A673 (cell line): Measurements from ENCODE around the gene SHQ1. TPM values are rescaled to one million over a fixed set of nuclear protein-coding genes. Genes with fewer than 3 reads are reported as not detected.

ENCODE experiments used
- BruUV-seq: library from RNA; stranded (reverse); fragments of 400-500 nt; replicated peaks from 2 replicates; lab custom pipeline; 2021; lab: Mats Ljungman, UMichigan
- CTCF ChIA-PET: fragments of 300-600 bp; sonication (Branson Sonifier 250); formaldehyde crosslinking; loops from one replicate; lab custom pipeline; 2022; ENCODE audit warnings: antibody characterized with exemption; lab: Charles Lee
- POLR2A ChIA-PET: fragments of 300-600 bp; sonication (Branson Sonifier 250); formaldehyde crosslinking; loops from one replicate; lab custom pipeline; 2022; ENCODE audit warnings: antibody characterized with exemption; ENCODE audit not compliant: low non-redundant PET; lab: Charles Lee
- DNase-seq: peaks from one replicate; pipeline ENCODE4 v3.0.0-alpha.2; 2015; ENCODE audit warnings: low spot score
- H3K27ac ChIP-seq: fragments of 200-600 bp; sonication (generic); 2 replicates; pipeline ENCODE4 v1.5.1; 2016; ENCODE audit warnings: mixed run types, low read depth, mild to moderate bottlenecking, mixed read lengths, antibody characterized with exemption, low read length; ENCODE audit not compliant: poor library complexity, severe bottlenecking
- H3K27me3 ChIP-seq: fragments of 200-600 bp; sonication (generic); replicated peaks from 2 replicates; pipeline ENCODE4 v1.6.1; 2017; ENCODE audit warnings: mixed run types, low read depth, mild to moderate bottlenecking, mixed read lengths, antibody characterized with exemption, low read length; ENCODE audit not compliant: insufficient read depth, poor library complexity
- H3K36me3 ChIP-seq: fragments of 200-600 bp; sonication (generic); 2 replicates; pipeline ENCODE4 v1.6.1; 2016; ENCODE audit warnings: mixed run types, mild to moderate bottlenecking, mixed read lengths, antibody characterized with exemption, low read length; ENCODE audit not compliant: insufficient read depth, poor library complexity, severe bottlenecking
- H3K4me1 ChIP-seq: fragments of 200-600 bp; sonication (generic); 2 replicates; pipeline ENCODE4 v1.6.1; 2017; ENCODE audit warnings: mixed run types, mild to moderate bottlenecking, mixed read lengths, antibody characterized with exemption, low read length; ENCODE audit not compliant: insufficient read depth, poor library complexity, severe bottlenecking
- H3K4me3 ChIP-seq: fragments of 200-600 bp; sonication (generic); 2 replicates; pipeline ENCODE4 v1.5.1; 2016; ENCODE audit warnings: low read depth, mixed run types, mild to moderate bottlenecking, mixed read lengths, low read length; ENCODE audit not compliant: poor library complexity, severe bottlenecking
- H3K9me3 ChIP-seq: fragments of 200-600 bp; sonication (generic); 2 replicates; pipeline ENCODE4 v1.6.1; 2016; ENCODE audit warnings: mixed run types, low read depth, mild to moderate bottlenecking, mixed read lengths, antibody characterized with exemption, low read length; ENCODE audit not compliant: poor library complexity, severe bottlenecking
- EZH2 ChIP-seq: fragments of 200-600 bp; sonication (generic); IDR thresholded peaks from 2 replicates; pipeline ENCODE4 v1.6.1; 2017; ENCODE audit warnings: borderline replicate concordance, low read depth, mild to moderate bottlenecking, mixed read lengths, antibody characterized with exemption, low read length; ENCODE audit not compliant: poor library complexity, severe bottlenecking
- intact Hi-C: fragments of 100-400 bp; cut with micrococcal nuclease; formaldehyde crosslinking; loops from one replicate; pipeline ENCODE4 v1.10.0; 2022; ENCODE audit not compliant: unreplicated experiment
- total RNA-seq: library from RNA; stranded (reverse); gene quantifications from 2 replicates; pipeline ENCODE4 v1.2.3, GENCODE V29; 2021
- TF ChIP-seq, protein P1 (sequence below): fragments of 300-800, 200-600 bp; sonication (generic); conservative IDR thresholded peaks from 2 replicates; pipeline ENCODE4 v1.5.1; 2017; ENCODE audit warnings: low read depth, mild to moderate bottlenecking, antibody characterized with exemption, low read length, moderate library complexity, mixed read lengths

The SHQ1 gene
- total RNA-seq, 1 experiment from 2014 or later: 24.3 TPM

DNA sequence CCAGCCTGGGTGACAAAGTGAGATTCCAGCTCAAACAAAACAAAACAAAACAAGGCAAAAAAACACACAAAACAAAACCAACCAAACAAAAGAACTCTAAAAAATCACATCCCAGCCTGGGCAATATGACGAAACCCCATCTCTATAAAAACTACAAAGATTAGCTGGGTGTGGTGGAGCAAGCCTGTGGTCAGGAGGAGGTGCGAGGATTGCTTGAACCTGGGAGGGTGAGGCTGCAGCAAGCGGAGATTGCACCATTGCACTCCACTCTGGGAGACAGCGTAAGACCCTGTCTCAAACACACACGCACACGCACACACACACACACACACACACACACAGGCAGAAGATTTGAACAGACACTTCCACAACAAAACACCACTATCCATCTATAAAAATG is 99.6 kb downstream of the SHQ1 start:
- H3K4me1 ChIP-seq: peaks cover 6% of the 10 kb centered on the region
- no peak overlapping the region for H3K27ac ChIP-seq
- no TSS peak for BruUV-seq
- no peaks in the 10 kb centered on the region for H3K27me3 ChIP-seq
- ChIA-PET POLR2A (no interaction called here), CTCF (no interaction called here)
- no peak overlapping the region for H3K4me3 ChIP-seq
- no peaks in the 10 kb centered on the region for H3K9me3 ChIP-seq
- H3K36me3 ChIP-seq: no peaks in the 10 kb centered on the region
- intact Hi-C loops: no loop called here
- no peak for DNase-seq
- TF ChIP-seq, protein P1, sequence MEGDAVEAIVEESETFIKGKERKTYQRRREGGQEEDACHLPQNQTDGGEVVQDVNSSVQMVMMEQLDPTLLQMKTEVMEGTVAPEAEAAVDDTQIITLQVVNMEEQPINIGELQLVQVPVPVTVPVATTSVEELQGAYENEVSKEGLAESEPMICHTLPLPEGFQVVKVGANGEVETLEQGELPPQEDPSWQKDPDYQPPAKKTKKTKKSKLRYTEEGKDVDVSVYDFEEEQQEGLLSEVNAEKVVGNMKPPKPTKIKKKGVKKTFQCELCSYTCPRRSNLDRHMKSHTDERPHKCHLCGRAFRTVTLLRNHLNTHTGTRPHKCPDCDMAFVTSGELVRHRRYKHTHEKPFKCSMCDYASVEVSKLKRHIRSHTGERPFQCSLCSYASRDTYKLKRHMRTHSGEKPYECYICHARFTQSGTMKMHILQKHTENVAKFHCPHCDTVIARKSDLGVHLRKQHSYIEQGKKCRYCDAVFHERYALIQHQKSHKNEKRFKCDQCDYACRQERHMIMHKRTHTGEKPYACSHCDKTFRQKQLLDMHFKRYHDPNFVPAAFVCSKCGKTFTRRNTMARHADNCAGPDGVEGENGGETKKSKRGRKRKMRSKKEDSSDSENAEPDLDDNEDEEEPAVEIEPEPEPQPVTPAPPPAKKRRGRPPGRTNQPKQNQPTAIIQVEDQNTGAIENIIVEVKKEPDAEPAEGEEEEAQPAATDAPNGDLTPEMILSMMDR: no peak
- TF ChIP-seq EZH2: no peak

DNA sequence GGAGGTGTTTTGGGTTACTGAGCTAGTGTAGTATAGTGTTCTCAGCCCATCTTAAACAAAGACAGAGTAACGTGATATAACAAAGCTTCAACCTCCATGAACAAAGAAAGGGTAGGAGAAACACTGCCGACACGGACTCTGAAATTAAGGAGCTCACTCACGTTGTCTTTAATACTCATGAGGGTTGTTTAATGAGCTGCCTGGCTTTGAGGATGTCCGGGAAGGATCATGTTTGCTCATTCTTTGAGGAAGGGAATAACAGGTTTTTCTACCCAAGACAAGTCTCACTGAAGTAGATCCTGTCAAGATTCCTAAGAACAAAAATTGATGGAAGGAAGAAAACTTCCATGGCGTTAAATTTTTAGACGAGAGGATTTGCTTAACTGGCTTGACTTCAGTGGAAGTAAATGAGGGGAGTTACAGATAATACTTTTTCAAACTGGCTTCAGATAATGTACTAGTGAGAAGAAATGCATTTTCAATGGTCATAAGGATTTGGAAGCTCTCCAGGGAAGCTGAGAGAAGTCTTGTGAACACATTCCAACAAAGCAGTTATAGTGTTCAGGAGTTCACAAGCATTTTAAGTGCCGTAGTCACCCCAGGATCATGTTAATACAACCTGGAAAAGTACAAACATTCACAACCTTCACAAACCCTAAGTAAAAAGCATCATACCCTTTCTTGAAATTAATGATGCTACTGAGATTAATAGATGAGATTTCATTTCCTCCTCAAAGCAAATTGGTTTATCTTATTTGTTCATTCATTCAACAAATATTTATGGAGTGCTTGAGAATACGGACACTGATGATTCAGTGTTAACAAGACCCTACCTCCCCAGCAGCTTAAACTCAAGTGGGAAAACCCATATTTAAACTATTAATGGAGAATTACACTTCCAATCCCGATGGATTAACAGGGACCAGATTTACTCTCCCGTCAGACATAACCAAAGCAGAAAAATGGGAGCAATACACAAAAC is 101.5 kb downstream of the SHQ1 start:
- TF ChIP-seq EZH2: no peak
- TF ChIP-seq, protein P1: no peak

DNA sequence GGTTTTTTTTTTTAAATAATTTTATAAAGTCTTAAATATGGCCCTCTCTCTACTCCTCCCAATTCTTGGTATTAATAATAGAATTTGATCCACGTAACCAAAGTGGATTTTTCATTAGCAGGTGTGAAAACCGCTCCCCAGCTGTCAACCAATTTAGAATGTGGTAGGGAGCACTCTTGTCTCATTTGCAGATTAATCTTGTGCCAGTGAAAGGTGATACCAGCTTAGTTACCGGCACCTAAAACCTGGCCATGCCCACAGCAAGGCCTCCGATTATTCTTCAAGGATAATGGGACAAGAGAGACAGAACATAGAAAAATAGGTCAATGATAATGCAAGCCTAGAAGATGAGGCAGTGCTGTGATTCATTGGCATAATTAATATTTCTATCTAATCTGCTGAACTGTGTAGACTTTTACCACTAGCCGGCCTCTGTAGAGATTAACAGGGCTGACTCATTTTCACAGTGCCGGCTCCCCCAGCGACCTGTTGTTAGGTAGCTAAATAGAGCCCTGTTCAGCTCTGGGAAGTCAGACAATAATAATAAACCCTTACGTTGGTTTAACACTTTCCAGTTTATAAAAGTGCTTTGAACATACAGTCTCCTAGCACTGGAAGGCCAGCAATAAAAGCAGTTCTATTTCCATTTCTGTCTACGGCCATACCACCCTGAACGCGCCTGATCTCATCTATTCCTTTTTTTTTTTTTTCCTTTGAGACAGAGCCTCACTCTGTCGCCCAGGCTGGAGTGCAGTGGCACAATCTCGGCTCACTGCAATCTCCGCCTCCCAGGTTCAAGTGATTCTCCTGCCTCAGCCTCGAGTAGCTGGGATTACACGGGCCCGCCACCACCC is 102.9 kb downstream of the SHQ1 start:
- intact Hi-C loops: no loop called here
- POLR2A ChIA-PET: no interaction called here

More for the DNA sequence above, 101.5 kb downstream of the SHQ1 start:
- ChIA-PET CTCF (no interaction called here), POLR2A (interaction anchor here (0.6 kb wide), 1 partner anchor 557 kb away, joined by 4 read pairs; no protein-coding TSS in a partner anchor)
- no peak for DNase-seq
- no peak overlapping the region for H3K27ac ChIP-seq
- no peak overlapping the region for H3K4me3 ChIP-seq
- peaks cover 6% of the 10 kb centered on the region for H3K4me1 ChIP-seq
- no peaks in the 10 kb centered on the region for H3K36me3 ChIP-seq
- H3K27me3 ChIP-seq: no peaks in the 10 kb centered on the region
- no TSS peak for BruUV-seq
- H3K9me3 ChIP-seq: no peaks in the 10 kb centered on the region
- intact Hi-C loops: no loop called here

More for the DNA sequence above, 102.9 kb downstream of the SHQ1 start:
- Histone ChIP-seq H3K4me1 (peaks cover 6% of the 10 kb centered on the region), H3K27ac (no peak overlapping the region), H3K9me3 (no peaks in the 10 kb centered on the region), H3K36me3 (no peaks in the 10 kb centered on the region), H3K4me3 (no peak overlapping the region), H3K27me3 (no peaks in the 10 kb centered on the region)
- BruUV-seq: no TSS peak
- no peak for DNase-seq
- CTCF ChIA-PET: no interaction called here
- TF ChIP-seq, protein P1: no peak
- TF ChIP-seq EZH2: no peak
